Mucosa of descending colon (tissue), 3 donors: ENCODE results near the gene CDS1. TPM values are rescaled to one million over a fixed set of nuclear protein-coding genes. Genes with fewer than 3 reads are reported as not detected.

Experiments
- ATAC-seq: fragments of 200-7000 bp; cut with Tn5 transposase; one replicate; pipeline ENCODE4 v1.9.1; 2020; ENCODE audit warnings: mild to moderate bottlenecking, moderate library complexity
- DNase-seq, 3 donors: peaks; one replicate each; pipeline ENCODE4 v3.0.0-alpha.2; 2020
- H3K36me3 ChIP-seq: fragments of 200-600 bp; one replicate; pipeline ENCODE4 v1.8.0; 2021; ENCODE audit warnings: low read depth, mild to moderate bottlenecking
- H3K4me1 ChIP-seq: fragments of 200-600 bp; one replicate; pipeline ENCODE4 v1.8.0; 2021; ENCODE audit warnings: low read depth, mild to moderate bottlenecking
- H3K4me3 ChIP-seq: fragments of 200-600 bp; one replicate; pipeline ENCODE4 v1.8.0; 2021; ENCODE audit warnings: mild to moderate bottlenecking
- H3K9me3 ChIP-seq: fragments of 200-600 bp; one replicate; pipeline ENCODE4 v1.8.0; 2021; ENCODE audit warnings: mild to moderate bottlenecking
- intact Hi-C, 2 donors: fragments of 100-400 bp; cut with DNase I in 1 of 2; cut with micrococcal nuclease in 1 of 2; formaldehyde crosslinking; loops; one replicate each; pipeline versions ENCODE4 v1.11.0 to v1.11.1; 2022; cut with DNase I, micrococcal nuclease
- total RNA-seq, 3 donors: library from RNA; stranded (reverse); fragmentation: NEBNext Ultra II Directional in 2 of 3; extraction: Animal tissue kit (Norgen Biotek cat#: 25700) in 2 of 3; gene quantifications; one replicate each; pipeline versions ENCODE4 v1.2.1 to v1.2.4, GENCODE V29; 2021 to 2023
- TF ChIP-seq, protein P1 (sequence below): fragments of 200-600 bp; IDR thresholded peaks from one replicate; pipeline ENCODE4 v1.8.0; 2022; ENCODE audit warnings: antibody characterized with exemption, mild to moderate bottlenecking
- donor health status: DM: no; HTN: no; CAD: no; lungs with moderate emphysema.
- donor health status: DM: no; HTN: no; CAD: no.
- donor health status: DM: no; HTN: yes; CAD: no.

Gene CDS1
- total RNA-seq, 3 donors from 2014 or later: 18.9 to 44.2 (median 39.2) TPM

DNA sequence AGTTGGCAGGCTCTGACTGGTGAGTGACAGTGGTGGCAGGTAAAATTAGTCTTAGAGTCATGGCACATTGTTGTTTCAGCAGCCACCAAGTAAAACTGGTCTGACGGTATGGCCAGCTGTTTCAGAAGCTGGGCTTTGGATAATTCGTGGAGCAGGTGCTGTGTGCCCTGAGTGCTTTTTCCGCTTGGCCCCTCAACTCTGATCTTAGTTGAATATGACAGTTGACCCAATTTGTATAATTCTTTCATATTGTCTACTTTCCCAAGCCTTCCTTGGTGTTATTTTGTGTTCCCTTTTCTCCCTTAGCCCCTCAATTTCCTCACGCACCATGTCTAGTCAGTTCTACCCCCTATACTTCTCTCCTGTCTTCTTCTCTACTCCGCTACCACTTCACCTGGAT lies 32.0 kb downstream of the CDS1 start:
- Histone ChIP-seq H3K36me3 (no peaks in the 10 kb centered on the region), H3K4me1 (no peaks in the 10 kb centered on the region), H3K9me3 (no peaks in the 10 kb centered on the region), H3K4me3 (no peak overlapping the region)
- intact Hi-C loops: no loop called here
- DNase-seq: no peak
- no peak for ATAC-seq
- TF ChIP-seq, protein P1, sequence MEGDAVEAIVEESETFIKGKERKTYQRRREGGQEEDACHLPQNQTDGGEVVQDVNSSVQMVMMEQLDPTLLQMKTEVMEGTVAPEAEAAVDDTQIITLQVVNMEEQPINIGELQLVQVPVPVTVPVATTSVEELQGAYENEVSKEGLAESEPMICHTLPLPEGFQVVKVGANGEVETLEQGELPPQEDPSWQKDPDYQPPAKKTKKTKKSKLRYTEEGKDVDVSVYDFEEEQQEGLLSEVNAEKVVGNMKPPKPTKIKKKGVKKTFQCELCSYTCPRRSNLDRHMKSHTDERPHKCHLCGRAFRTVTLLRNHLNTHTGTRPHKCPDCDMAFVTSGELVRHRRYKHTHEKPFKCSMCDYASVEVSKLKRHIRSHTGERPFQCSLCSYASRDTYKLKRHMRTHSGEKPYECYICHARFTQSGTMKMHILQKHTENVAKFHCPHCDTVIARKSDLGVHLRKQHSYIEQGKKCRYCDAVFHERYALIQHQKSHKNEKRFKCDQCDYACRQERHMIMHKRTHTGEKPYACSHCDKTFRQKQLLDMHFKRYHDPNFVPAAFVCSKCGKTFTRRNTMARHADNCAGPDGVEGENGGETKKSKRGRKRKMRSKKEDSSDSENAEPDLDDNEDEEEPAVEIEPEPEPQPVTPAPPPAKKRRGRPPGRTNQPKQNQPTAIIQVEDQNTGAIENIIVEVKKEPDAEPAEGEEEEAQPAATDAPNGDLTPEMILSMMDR: no peak

DNA sequence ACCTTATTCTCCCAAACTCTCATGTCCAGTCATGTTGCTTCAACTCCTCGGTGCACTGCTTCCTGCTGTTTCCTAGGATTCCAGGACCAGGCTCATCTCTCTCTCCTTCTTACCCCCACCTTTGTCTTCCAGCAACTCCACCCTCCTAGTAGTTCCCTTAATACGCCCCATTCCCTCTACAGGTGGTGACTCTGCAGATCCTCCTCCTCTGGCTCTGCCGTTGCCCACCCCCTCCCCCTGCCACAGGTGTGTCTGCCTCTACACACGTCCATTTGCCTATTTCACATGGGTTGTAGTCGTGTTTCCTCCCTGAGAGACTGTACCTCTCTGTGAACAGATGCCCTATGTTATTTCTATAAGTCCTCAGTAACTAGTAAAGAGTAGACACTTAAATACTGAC lies 32.4 kb downstream of the CDS1 start:
- TF ChIP-seq, protein P1: no peak
- ATAC-seq (no peak), DNase-seq (no peak)
- H3K36me3 ChIP-seq: no peaks in the 10 kb centered on the region
- no peaks in the 10 kb centered on the region for H3K4me1 ChIP-seq
- intact Hi-C loops: no loop called here
- H3K4me3 ChIP-seq: no peak overlapping the region
- no peaks in the 10 kb centered on the region for H3K9me3 ChIP-seq

DNA sequence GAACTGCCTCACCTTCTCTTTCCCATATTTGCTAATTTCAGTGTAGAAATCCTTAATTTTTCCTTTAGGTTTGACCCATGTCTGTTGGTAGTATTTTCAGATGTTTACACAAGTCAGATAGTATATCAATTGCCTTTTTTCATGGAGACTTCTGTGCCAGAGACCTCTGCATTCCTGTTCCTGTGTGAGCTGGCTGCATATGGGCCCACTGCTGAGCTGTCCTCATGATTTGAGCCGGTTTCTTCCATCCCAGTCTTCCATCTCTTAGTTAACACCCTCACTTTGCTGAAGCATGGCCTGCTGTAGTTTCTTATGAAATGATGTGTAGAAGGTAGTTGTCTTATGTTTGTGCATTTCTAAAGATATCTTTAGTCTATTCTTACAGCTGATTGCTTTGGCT lies 40.0 kb downstream of the CDS1 start:
- no peaks in the 10 kb centered on the region for H3K4me1 ChIP-seq
- TF ChIP-seq, protein P1: no peak
- no peaks in the 10 kb centered on the region for H3K36me3 ChIP-seq
- no peak for DNase-seq
- intact Hi-C loops: no loop called here
- ATAC-seq: no peak
- H3K9me3 ChIP-seq: no peaks in the 10 kb centered on the region
- no peak overlapping the region for H3K4me3 ChIP-seq

DNA sequence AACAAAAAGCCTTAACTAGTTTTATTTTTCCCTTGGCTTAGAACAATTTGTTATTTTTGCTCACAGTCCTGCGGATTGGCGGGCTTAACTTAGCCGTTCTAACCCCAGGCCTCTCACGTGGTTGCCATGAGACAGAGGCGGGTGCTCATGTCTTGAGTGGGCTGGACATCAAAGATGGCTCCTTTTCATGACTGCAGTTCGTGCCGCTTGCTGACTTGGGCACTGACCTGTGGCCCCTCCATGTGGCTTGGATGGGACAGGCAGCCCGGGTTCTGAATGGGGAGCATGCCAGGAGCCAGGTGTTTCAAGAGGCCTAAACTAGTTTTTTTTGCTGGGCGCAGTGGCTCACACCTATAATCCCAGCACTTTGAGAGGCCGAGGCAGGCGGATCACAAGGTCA lies 40.7 kb downstream of the CDS1 start:
- Histone ChIP-seq H3K9me3 (no peaks in the 10 kb centered on the region), H3K4me1 (no peaks in the 10 kb centered on the region), H3K4me3 (no peak overlapping the region), H3K36me3 (no peaks in the 10 kb centered on the region)
- TF ChIP-seq, protein P1: no peak
- intact Hi-C loops: no loop called here
- ATAC-seq (no peak), DNase-seq (no peak)

DNA sequence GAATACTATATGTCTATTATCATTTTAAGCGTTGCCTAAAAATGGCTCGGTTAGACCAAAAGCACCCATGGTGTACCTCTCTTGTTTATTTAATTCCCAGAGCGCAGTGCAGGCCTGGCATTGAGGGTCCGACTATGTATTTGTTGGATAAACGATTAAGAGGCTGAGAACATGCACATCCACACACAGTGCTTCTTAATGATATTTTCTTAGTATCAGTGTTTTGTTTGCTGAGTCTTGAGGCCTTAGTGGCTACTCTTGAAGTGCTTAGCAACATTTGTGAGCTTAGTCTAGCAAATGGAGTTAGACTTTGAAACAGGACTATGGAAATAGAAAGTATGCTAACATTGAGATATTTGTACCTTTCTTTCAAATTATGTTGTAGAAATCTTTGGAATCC lies 43.7 kb downstream of the CDS1 start:
- intact Hi-C loops: no loop called here
- ATAC-seq (no peak), DNase-seq (no peak)
- Histone ChIP-seq H3K4me1 (no peaks in the 10 kb centered on the region), H3K36me3 (no peaks in the 10 kb centered on the region), H3K9me3 (no peaks in the 10 kb centered on the region), H3K4me3 (no peak overlapping the region)
- TF ChIP-seq, protein P1: no peak

DNA sequence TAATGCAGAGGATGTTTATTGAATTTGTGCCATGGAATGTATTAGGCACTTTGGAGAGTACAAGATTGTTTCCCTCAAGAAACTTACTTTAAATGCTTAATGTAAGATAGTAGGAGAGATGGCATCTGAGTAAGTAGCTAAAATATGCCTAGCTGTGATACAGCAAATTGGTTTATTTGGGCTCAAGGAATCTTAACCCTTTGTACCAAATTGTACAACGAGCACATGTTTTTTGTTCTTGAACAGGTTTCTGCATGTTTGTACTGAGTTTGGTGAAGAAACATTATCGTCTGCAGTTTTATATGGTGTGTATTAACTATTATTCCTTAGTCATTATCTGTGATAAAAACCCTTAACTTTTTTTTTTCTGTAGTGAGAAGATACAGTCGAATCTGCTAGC lies 48.6 kb downstream of the CDS1 start:
- no peaks in the 10 kb centered on the region for H3K4me1 ChIP-seq
- H3K4me3 ChIP-seq: no peak overlapping the region
- no peak for DNase-seq
- H3K36me3 ChIP-seq: no peaks in the 10 kb centered on the region
- intact Hi-C loops: no loop called here
- ATAC-seq: no peak
- no peaks in the 10 kb centered on the region for H3K9me3 ChIP-seq
- TF ChIP-seq, protein P1: no peak
